ENCODE measurements around the gene CHCHD3.

DNA sequence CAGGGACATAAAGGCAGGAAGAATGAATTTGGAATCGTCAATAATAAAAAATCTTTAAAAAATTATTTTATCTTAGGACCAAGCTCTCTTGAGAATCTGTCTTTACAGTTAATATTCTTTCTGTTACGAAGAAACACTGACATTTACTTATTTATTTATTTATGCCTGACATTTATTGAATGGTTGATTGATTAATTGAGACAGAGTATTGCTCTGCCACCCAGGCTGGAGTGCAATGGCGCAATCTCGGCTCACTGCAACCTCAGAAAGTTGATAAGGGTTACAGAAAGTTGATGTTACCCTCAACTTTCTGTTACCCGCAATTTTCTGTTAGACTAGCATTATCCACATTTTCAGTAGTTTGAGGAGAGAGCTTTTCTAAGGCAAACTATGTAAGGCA is 70.1 kb downstream of the CHCHD3 start:
- TF ChIP-seq, protein P1, sequence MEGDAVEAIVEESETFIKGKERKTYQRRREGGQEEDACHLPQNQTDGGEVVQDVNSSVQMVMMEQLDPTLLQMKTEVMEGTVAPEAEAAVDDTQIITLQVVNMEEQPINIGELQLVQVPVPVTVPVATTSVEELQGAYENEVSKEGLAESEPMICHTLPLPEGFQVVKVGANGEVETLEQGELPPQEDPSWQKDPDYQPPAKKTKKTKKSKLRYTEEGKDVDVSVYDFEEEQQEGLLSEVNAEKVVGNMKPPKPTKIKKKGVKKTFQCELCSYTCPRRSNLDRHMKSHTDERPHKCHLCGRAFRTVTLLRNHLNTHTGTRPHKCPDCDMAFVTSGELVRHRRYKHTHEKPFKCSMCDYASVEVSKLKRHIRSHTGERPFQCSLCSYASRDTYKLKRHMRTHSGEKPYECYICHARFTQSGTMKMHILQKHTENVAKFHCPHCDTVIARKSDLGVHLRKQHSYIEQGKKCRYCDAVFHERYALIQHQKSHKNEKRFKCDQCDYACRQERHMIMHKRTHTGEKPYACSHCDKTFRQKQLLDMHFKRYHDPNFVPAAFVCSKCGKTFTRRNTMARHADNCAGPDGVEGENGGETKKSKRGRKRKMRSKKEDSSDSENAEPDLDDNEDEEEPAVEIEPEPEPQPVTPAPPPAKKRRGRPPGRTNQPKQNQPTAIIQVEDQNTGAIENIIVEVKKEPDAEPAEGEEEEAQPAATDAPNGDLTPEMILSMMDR (IDR thresholded peaks at IDR 0.05), result no peak
- no peak for TF ChIP-seq POLR2A (IDR thresholded peaks at IDR 0.05)

Measured in thyroid gland (tissue), 4 donors.